Type B pancreatic cell (in vitro differentiated cells): ENCODE results near the gene ZBTB3. TPM values are rescaled to one million over a fixed set of nuclear protein-coding genes. Genes with fewer than 3 reads are reported as not detected.

ENCODE experiments used
- DNase-seq: peaks from one replicate; pipeline ENCODE4 v3.0.0; 2021; ENCODE audit warnings: mixed read lengths; ENCODE audit not compliant: unreplicated experiment; ENCODE audit errors: extremely low spot score
- H3K27ac Mint-ChIP-seq: 2 replicates; pipeline ENCODE4 v1.8.0; 2021; ENCODE audit warnings: mild to moderate bottlenecking, mixed read lengths
- H3K27me3 Mint-ChIP-seq: 2 replicates; pipeline ENCODE4 v1.8.0; 2021; ENCODE audit warnings: mixed read lengths
- H3K36me3 Mint-ChIP-seq: 2 replicates; pipeline ENCODE4 v1.8.0; 2021; ENCODE audit warnings: mixed read lengths
- H3K4me1 Mint-ChIP-seq: one replicate; pipeline ENCODE4 v1.8.0; 2021; ENCODE audit warnings: mixed read lengths; ENCODE audit not compliant: unreplicated experiment
- H3K4me3 Mint-ChIP-seq: 2 replicates; pipeline ENCODE4 v1.8.0; 2021; ENCODE audit warnings: mild to moderate bottlenecking, mixed read lengths
- H3K9me3 Mint-ChIP-seq: 2 replicates; pipeline ENCODE4 v1.8.0; 2021; ENCODE audit warnings: mixed read lengths
- CTCF ChIP-seq: fragments of 200-600 bp; sonication (generic); conservative IDR thresholded peaks from 2 replicates; pipeline ENCODE4 v1.5.0; 2021; ENCODE audit warnings: antibody characterized with exemption, mild to moderate bottlenecking
- total RNA-seq: library from RNA; stranded (reverse); gene quantifications from 2 replicates; pipeline ENCODE4 v1.2.1, GENCODE V29; 2021; ENCODE audit warnings: low replicate concordance

Gene ZBTB3
- total RNA-seq, 1 donor from 2014 or later = 10.1 TPM

GRCh38 chr11:62792202-62792575, 38.2 kb upstream of the ZBTB3 start:
- Mint-ChIP-seq H3K4me3 (peak overlapping the region; percentile 95), H3K9me3 (no peaks in the 10 kb centered on the region), H3K27ac (peak overlapping the region; percentile 97), H3K4me1 (peaks cover 27% of the 10 kb centered on the region), H3K27me3 (no peaks in the 10 kb centered on the region), H3K36me3 (peaks cover 31% of the 10 kb centered on the region)
- TF ChIP-seq CTCF = no peak
- DNase-seq = no peak

- DNase-seq = peak; percentile 88
- Mint-ChIP-seq H3K4me3 (peak within 1 kb of the TSS; percentile 95), H3K36me3 (peaks cover 31% of the 10 kb centered on the region), H3K4me1 (peaks cover 27% of the 10 kb centered on the region), H3K9me3 (no peaks in the 10 kb centered on the region), H3K27me3 (no peaks in the 10 kb centered on the region), H3K27ac (peak within 1 kb of the TSS; percentile 97)
- TF ChIP-seq CTCF = no peak
These were observed 37.7 kb upstream of the ZBTB3 start, which contains the start of gene TMEM223 for GRCh38 chr11:62791501-62792201. Gene TMEM223 (minus strand): TSS chr11:62792006. CDS start chr11:62791994, 12 bp downstream.

- peaks cover 27% of the 10 kb centered on the region for H3K4me1 Mint-ChIP-seq
- TF ChIP-seq CTCF = no peak
- H3K4me3 Mint-ChIP-seq = peak overlapping the region; percentile 95
- DNase-seq = no peak
- peak overlapping the region; percentile 97 for H3K27ac Mint-ChIP-seq
- H3K27me3 Mint-ChIP-seq = no peaks in the 10 kb centered on the region
- H3K36me3 Mint-ChIP-seq = peaks cover 16% of the 10 kb centered on the region
- H3K9me3 Mint-ChIP-seq = no peaks in the 10 kb centered on the region
These were observed 35.6 kb upstream of the ZBTB3 start for GRCh38 chr11:62789576-62789975.

GRCh38 chr11:62788991-62789390, 35.0 kb upstream of the ZBTB3 start:
- Mint-ChIP-seq H3K4me3 (peak overlapping the region; percentile 95), H3K9me3 (no peaks in the 10 kb centered on the region), H3K4me1 (peaks cover 27% of the 10 kb centered on the region), H3K36me3 (peaks cover 11% of the 10 kb centered on the region), H3K27ac (peak overlapping the region; percentile 97), H3K27me3 (no peaks in the 10 kb centered on the region)
- no peak for TF ChIP-seq CTCF
- no peak for DNase-seq

- Mint-ChIP-seq H3K27me3 (no peaks in the 10 kb centered on the region), H3K4me3 (peak within 1 kb of the TSS; percentile 95), H3K36me3 (peaks cover 12% of the 10 kb centered on the region), H3K27ac (peak within 1 kb of the TSS; percentile 97), H3K4me1 (peaks cover 21% of the 10 kb centered on the region), H3K9me3 (no peaks in the 10 kb centered on the region)
- peak; percentile 95 for DNase-seq
- peak; percentile 34 for TF ChIP-seq CTCF
These were observed 33.2 kb upstream of the ZBTB3 start, which contains the start of gene TMEM179B for GRCh38 chr11:62787005-62787759. Gene TMEM179B (plus strand): TSS chr11:62787402. CDS start chr11:62787432, 30 bp downstream.
